Measurements from ENCODE around the gene TBC1D20. TPM values are rescaled to one million over a fixed set of nuclear protein-coding genes. Genes with fewer than 3 reads are reported as not detected.

TBC1D20 gene
- total RNA-seq, 2 donors from 2014 or later, result 26.7 to 28.2 TPM

DNA sequence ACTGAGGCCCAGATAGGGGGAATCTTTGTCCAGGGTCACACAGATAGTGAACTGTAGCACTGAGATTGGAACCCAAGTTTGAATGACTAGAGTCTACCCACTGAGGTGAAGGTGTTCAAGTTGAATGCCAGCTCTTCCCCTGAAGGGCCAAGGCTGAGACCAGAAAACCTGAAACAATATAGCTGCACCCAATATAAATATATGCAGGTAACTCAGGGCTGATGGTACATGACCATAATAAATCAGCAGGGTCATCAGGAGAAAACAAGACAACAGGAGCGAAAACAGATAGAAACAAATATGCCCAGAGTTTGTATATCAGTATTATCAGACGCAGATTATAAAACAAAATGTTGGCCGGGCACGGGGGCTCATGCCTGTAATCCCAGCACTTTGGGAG lies 58.2 kb downstream of the TBC1D20 start:
- DNase-seq (no peak), ATAC-seq (replicated peaks in 1 of 2) (no peak)
- Mint-ChIP-seq H3K9me3 (peaks cover 2 to 4% of the 10 kb centered on the region in 2 donors), H3K27me3 (ENCODE audit: low read depth) (no peaks in the 10 kb centered on the region), H3K36me3 (ENCODE audit: insufficient read depth in 2 of 2) (peaks cover 5 to 14% of the 10 kb centered on the region in 2 donors), H3K27ac (peak overlapping the region; percentile 64), H3K4me1 (ENCODE audit: low read depth) (peaks cover 51% of the 10 kb centered on the region), H3K4me3 (no peak overlapping the region)

GRCh38 chr20:403582-403957 lies 58.8 kb downstream of the TBC1D20 start:
- H3K36me3 Mint-ChIP-seq (ENCODE audit: insufficient read depth in 2 of 2), result peaks cover 5 to 13% of the 10 kb centered on the region in 2 donors
- H3K4me3 Mint-ChIP-seq, result no peak overlapping the region
- ATAC-seq (replicated peaks in 1 of 2) (no peak), DNase-seq (no peak)
- H3K27me3 Mint-ChIP-seq (ENCODE audit: low read depth), result no peaks in the 10 kb centered on the region
- peaks cover 2 to 4% of the 10 kb centered on the region in 2 donors for H3K9me3 Mint-ChIP-seq
- peaks cover 50% of the 10 kb centered on the region for H3K4me1 Mint-ChIP-seq (ENCODE audit: low read depth)
- H3K27ac Mint-ChIP-seq, result peak overlapping the region; percentile 59

GRCh38 chr20:402898-403581 lies 59.3 kb downstream of the TBC1D20 start:
- H3K9me3 Mint-ChIP-seq, result peaks cover 2 to 4% of the 10 kb centered on the region in 2 donors
- H3K27ac Mint-ChIP-seq, result peak overlapping the region; percentile 59
- peaks cover 6 to 15% of the 10 kb centered on the region in 2 donors for H3K36me3 Mint-ChIP-seq (ENCODE audit: insufficient read depth in 2 of 2)
- peak overlapping the region; percentile 29 to 37 for H3K4me3 Mint-ChIP-seq
- peaks cover 50% of the 10 kb centered on the region for H3K4me1 Mint-ChIP-seq (ENCODE audit: low read depth)
- ATAC-seq (replicated peaks in 1 of 2) (no peak), DNase-seq (no peak)
- no peaks in the 10 kb centered on the region for H3K27me3 Mint-ChIP-seq (ENCODE audit: low read depth)

- ATAC-seq (replicated peaks in 1 of 2), result peak in 1 of 2 donors; percentile 12
Measured at GRCh38 chr20:402496-402885, 59.8 kb downstream of the TBC1D20 start.

GRCh38 chr20:401682-402495 lies 60.4 kb downstream of the TBC1D20 start:
- Mint-ChIP-seq H3K4me3 (peak overlapping the region; percentile 22 to 48), H3K9me3 (peaks cover 2 to 4% of the 10 kb centered on the region in 2 donors), H3K27ac (peak overlapping the region; percentile 76), H3K4me1 (ENCODE audit: low read depth) (peaks cover 42% of the 10 kb centered on the region), H3K27me3 (ENCODE audit: low read depth) (no peaks in the 10 kb centered on the region), H3K36me3 (ENCODE audit: insufficient read depth in 2 of 2) (peaks cover 9 to 22% of the 10 kb centered on the region in 2 donors)
- peak; percentile 43 to 46 for DNase-seq
- peak; percentile 62 to 66 for ATAC-seq (replicated peaks in 1 of 2)

More at GRCh38 chr20:402496-402885, 59.8 kb downstream of the TBC1D20 start:
- no peaks in the 10 kb centered on the region for H3K27me3 Mint-ChIP-seq (ENCODE audit: low read depth)
- peaks cover 48% of the 10 kb centered on the region for H3K4me1 Mint-ChIP-seq (ENCODE audit: low read depth)
- no peak overlapping the region for H3K27ac Mint-ChIP-seq
- peaks cover 8 to 19% of the 10 kb centered on the region in 2 donors for H3K36me3 Mint-ChIP-seq (ENCODE audit: insufficient read depth in 2 of 2)
- no peak for DNase-seq
- H3K9me3 Mint-ChIP-seq, result peaks cover 2 to 4% of the 10 kb centered on the region in 2 donors
- peak overlapping the region in 1 of 2 donors; percentile 37 for H3K4me3 Mint-ChIP-seq

DNA sequence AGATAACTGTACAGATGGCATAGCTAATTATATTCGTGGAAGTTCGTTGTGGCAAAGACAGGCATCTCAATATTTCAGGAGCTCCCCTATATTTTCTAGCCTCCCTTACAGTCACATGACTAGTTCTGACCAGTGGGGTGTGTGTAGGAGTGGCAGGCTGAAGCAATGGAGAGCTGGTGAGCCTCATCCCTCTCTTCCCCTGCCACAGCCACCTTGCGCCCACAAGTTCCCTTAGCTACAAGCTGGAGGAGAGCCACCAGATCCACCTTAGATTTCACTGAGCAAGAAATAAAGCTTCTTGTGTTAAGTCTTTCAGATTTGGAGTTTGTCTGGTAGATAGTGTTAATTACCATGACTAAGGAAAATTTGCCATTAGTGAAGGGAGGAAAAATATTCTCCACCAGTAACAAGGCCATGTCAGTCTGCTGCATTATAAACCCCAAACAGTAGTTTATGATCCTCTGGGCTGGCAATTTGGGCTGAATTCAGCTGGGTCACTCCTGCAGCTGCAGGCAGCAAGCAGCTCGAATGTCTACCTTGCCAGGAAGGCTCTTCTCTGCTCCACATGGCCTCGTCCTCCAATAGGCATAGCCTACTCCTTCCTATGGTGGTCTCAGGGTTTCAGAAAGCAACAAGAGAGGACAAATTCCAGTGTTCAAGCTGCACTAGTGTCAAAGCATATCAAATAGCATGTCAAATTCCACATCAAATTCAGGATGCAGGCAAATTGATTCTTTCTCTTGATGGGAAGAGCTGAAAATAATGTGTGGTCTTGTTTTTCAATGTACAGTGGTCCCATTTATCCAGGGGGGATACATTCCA lies 61.7 kb downstream of the TBC1D20 start:
- ATAC-seq (replicated peaks in 1 of 2) (peak in 1 of 2 donors; percentile 16), DNase-seq (no peak)
- peaks cover 9 to 23% of the 10 kb centered on the region in 2 donors for H3K36me3 Mint-ChIP-seq (ENCODE audit: insufficient read depth in 2 of 2)
- H3K4me1 Mint-ChIP-seq (ENCODE audit: low read depth), result peaks cover 38% of the 10 kb centered on the region
- H3K27ac Mint-ChIP-seq, result peak overlapping the region; percentile 20
- H3K27me3 Mint-ChIP-seq (ENCODE audit: low read depth), result no peaks in the 10 kb centered on the region
- H3K9me3 Mint-ChIP-seq, result peaks cover 2 to 4% of the 10 kb centered on the region in 2 donors
- no peak overlapping the region for H3K4me3 Mint-ChIP-seq

- Mint-ChIP-seq H3K4me1 (ENCODE audit: low read depth) (peaks cover 38% of the 10 kb centered on the region), H3K27ac (peak overlapping the region; percentile 20)
Measured at GRCh38 chr20:400128-400453, 62.2 kb downstream of the TBC1D20 start.

DNA sequence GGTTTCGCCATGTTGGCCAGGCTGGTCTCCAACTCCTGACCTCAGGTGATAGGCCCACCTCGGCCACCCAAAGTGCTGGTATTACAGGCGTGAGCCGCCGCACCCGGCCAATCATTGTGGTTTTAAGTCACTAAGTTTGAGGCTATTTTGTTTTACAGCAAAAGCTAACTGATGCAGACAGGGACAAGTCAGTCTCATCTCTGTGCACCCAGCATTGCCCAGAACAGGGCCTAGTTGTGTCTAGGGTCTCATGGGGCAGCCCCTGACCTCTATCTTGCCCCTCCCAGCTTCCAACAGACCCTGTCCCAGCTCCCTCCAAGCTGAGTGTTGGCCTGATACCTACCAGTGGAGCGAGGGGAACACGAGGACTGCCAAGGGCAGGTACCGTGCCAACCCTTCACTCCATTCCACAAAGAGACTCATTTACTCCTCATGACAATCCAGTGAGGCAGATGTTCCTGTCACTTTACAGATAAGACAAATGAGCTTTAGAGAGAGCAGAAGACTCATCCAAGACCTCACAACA lies 63.1 kb downstream of the TBC1D20 start:
- Mint-ChIP-seq H3K36me3 (ENCODE audit: insufficient read depth in 2 of 2) (peaks cover 9 to 29% of the 10 kb centered on the region in 2 donors), H3K27me3 (ENCODE audit: low read depth) (no peaks in the 10 kb centered on the region), H3K27ac (no peak overlapping the region), H3K4me3 (no peak overlapping the region), H3K9me3 (peaks cover 2 to 4% of the 10 kb centered on the region in 2 donors), H3K4me1 (ENCODE audit: low read depth) (peaks cover 38% of the 10 kb centered on the region)
- DNase-seq (no peak), ATAC-seq (replicated peaks in 1 of 2) (no peak)

More at GRCh38 chr20:400128-400453, 62.2 kb downstream of the TBC1D20 start:
- ATAC-seq (replicated peaks in 1 of 2) (peak in 1 of 2 donors; percentile 4), DNase-seq (no peak)
- H3K27me3 Mint-ChIP-seq (ENCODE audit: low read depth), result no peaks in the 10 kb centered on the region
- H3K4me3 Mint-ChIP-seq, result no peak overlapping the region
- peaks cover 9 to 23% of the 10 kb centered on the region in 2 donors for H3K36me3 Mint-ChIP-seq (ENCODE audit: insufficient read depth in 2 of 2)
- H3K9me3 Mint-ChIP-seq, result peaks cover 2 to 4% of the 10 kb centered on the region in 2 donors

DNA sequence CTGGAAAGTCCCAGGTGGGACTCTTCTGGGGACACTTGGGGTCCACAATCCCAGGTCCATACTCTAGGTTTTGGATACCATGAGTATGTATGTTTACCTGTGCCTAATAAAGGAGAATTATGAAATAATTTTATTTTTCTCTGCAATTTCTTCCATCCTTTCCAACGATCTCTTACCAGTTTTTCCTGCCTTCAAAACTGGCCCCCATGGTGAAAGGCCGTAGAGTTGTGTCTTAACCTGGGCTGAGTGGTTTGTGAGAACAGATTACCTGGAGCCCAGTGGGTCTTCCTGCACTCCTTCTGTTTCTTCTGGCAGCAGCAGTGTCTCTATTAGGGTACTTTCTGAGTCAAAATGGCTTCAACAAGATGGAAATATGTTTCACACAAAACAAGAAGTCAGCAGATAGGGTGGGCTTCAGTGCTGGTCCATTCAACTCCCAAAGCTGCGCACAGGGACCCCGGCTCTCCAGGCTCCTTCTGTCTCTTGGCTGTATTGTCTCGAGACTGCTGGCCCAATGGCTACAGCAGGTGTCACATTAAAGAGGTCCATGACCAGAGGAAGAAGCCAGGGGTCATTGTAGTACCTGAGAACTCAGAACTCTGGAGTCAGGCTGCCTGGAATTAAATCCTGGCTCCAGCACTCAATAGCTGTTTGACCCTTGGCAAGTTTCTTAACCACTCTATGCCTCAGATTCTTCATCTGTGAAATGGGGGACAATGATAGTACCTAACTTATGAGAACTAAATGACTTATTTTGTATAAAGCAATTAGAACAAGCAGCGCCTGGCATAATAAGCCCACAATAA lies 64.7 kb downstream of the TBC1D20 start:
- Mint-ChIP-seq H3K9me3 (no peaks in the 10 kb centered on the region), H3K4me3 (no peak overlapping the region), H3K27ac (peak overlapping the region; percentile 80), H3K4me1 (ENCODE audit: low read depth) (peaks cover 31% of the 10 kb centered on the region), H3K36me3 (ENCODE audit: insufficient read depth in 2 of 2) (peaks cover 12 to 31% of the 10 kb centered on the region in 2 donors), H3K27me3 (ENCODE audit: low read depth) (no peaks in the 10 kb centered on the region)
- ATAC-seq (replicated peaks in 1 of 2), result no peak
- DNase-seq, result no peak

DNA sequence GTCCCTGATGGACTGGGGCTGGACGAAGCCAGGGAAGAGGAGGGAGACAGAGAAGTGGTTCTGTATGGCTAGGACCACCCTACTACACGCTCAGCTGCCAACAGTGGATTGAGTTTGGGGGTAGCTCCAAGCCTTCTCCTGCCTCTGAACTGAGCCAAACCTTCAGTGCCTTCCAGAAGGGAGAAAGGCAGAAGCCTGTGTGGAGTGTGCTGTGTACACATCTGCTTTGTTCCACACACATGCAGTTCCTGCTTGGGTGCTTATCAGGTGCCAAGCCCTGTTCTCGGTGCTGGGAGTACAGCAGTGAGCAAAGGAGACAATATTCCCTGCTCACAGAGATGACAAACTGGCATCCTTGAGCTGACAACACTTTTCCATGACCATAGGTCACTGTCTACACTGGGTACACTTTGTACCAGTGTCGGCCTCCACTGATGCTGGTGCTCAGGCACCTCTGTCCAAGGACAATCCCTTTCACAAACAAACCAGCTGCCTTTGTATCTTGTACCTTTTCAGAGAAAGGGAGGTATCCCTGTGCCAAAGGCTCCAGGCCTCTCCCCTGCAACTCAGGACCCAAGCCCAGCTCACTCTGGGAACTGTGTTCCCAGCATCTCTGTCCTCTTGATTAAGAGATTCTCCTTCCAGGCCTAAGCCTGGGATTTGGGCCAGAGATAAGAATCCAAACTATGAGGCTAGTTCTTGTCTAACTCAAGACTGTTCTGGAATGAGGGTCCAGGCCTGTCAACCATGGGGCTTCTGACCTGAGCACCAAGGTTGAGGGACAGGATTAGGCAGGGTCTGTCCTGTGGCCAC lies 65.5 kb downstream of the TBC1D20 start:
- Mint-ChIP-seq H3K27me3 (ENCODE audit: low read depth) (no peaks in the 10 kb centered on the region), H3K4me3 (no peak overlapping the region), H3K9me3 (no peaks in the 10 kb centered on the region), H3K27ac (no peak overlapping the region), H3K4me1 (ENCODE audit: low read depth) (peaks cover 23% of the 10 kb centered on the region), H3K36me3 (ENCODE audit: insufficient read depth in 2 of 2) (peaks cover 14 to 37% of the 10 kb centered on the region in 2 donors)
- DNase-seq (no peak), ATAC-seq (replicated peaks in 1 of 2) (peak in 1 of 2 donors; percentile 5)

GRCh38 chr20:396252-396618 lies 66.1 kb downstream of the TBC1D20 start:
- Mint-ChIP-seq H3K4me1 (ENCODE audit: low read depth) (peaks cover 17% of the 10 kb centered on the region), H3K27me3 (ENCODE audit: low read depth) (no peaks in the 10 kb centered on the region), H3K27ac (no peak overlapping the region), H3K9me3 (no peaks in the 10 kb centered on the region), H3K36me3 (ENCODE audit: insufficient read depth in 2 of 2) (peaks cover 16 to 42% of the 10 kb centered on the region in 2 donors), H3K4me3 (no peak overlapping the region)
- ATAC-seq (replicated peaks in 1 of 2), result peak in 1 of 2 donors; percentile 3
- no peak for DNase-seq

All from activated T-cell treated with anti-CD3 and anti-CD28 coated beads, Interleukin-2, amount 50 U/mL, for 72 hours (primary cell).